Activated naive CD8-positive, alpha-beta T cell treated with anti-CD3 and anti-CD28 coated beads for 36 hours (primary cell): Measurements from ENCODE around the gene GPRC5B. TPM values are rescaled to one million over a fixed set of nuclear protein-coding genes. Genes with fewer than 3 reads are reported as not detected.

Experiments used
- DNase-seq: peaks from one replicate; pipeline ENCODE4 v3.0.0; 2021
- H3K27ac Mint-ChIP-seq: one replicate; pipeline ENCODE4 v1.8.0; 2022; ENCODE audit warnings: mild to moderate bottlenecking, moderate library complexity, mixed read lengths
- H3K27me3 Mint-ChIP-seq: one replicate; pipeline ENCODE4 v1.8.0; 2022; ENCODE audit warnings: mild to moderate bottlenecking, mixed read lengths
- H3K36me3 Mint-ChIP-seq: one replicate; pipeline ENCODE4 v1.8.0; 2021; ENCODE audit warnings: mild to moderate bottlenecking, mixed read lengths
- H3K4me1 Mint-ChIP-seq: one replicate; pipeline ENCODE4 v1.8.0; 2021; ENCODE audit warnings: mixed read lengths
- H3K4me3 Mint-ChIP-seq: one replicate; pipeline ENCODE4 v1.8.0; 2022; ENCODE audit warnings: mild to moderate bottlenecking, moderate library complexity, mixed read lengths
- H3K9me3 Mint-ChIP-seq: one replicate; pipeline ENCODE4 v1.8.0; 2022; ENCODE audit warnings: mixed read lengths
- total RNA-seq, 2 experiments: library from RNA; stranded (reverse); gene quantifications; one replicate each; pipeline ENCODE4 v1.2.3, GENCODE V29; 2021

Gene GPRC5B
- total RNA-seq, 2 experiments from 2014 or later: 0.14 to 0.30 TPM

DNA sequence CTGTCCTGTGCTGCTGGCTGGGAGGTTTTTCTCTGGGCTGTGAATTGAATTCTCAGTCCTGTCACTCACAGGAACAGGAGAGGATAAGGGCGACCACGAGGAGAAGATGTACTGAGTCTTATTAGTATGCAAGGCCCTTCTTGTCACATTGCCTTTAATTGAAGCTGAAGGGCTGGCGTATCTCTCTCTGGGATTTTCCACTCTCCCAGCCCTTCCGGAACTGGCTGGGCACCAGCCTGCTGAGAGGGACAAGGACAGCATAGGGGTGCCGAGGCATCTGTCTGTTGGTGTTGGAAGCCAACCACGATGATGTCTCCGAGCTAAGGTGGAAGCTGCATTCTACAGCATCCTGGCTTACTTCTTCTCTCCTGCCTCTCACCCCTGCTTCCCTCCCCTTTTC lies 33.2 kb downstream of the GPRC5B start:
- no peak for DNase-seq
- H3K4me3 Mint-ChIP-seq: no peak overlapping the region
- H3K27me3 Mint-ChIP-seq: no peaks in the 10 kb centered on the region
- H3K9me3 Mint-ChIP-seq: no peaks in the 10 kb centered on the region
- no peaks in the 10 kb centered on the region for H3K4me1 Mint-ChIP-seq
- H3K36me3 Mint-ChIP-seq: no peaks in the 10 kb centered on the region
- H3K27ac Mint-ChIP-seq: no peak overlapping the region

DNA sequence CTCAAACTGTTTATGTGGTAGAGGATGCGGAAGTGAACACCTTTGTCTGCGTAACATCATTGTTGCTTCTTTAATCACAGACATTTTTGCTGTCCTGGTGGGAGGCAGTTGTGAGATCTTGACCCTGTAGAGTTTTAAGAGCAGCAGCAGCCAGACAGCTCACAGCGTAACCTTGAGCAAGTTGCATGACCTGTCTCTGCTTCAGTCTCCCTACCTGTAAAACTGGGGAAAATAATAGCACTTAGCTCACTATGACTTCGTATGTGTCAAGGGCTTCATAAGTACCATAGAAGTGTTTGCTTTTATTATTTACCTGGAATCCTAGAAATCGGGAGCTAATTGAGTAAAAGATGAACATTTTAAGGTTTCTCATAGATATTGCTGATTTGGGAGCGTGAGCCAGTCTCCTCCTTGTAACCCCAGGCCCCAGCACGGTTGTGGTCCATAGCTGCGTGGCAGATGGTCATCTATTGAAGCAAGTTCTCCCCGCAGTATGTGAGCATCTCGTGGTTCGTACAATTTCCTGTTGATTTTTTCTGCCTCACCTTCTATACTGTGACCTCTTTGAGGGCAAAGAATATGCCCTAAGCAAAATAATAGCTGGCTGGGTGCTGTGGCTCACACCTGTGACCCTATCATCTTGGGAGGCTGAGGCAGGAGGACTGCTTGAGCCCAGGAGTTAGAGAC lies 34.4 kb downstream of the GPRC5B start:
- Mint-ChIP-seq H3K36me3 (no peaks in the 10 kb centered on the region), H3K4me3 (no peak overlapping the region), H3K27me3 (no peaks in the 10 kb centered on the region), H3K27ac (no peak overlapping the region), H3K4me1 (no peaks in the 10 kb centered on the region), H3K9me3 (no peaks in the 10 kb centered on the region)
- DNase-seq: no peak

DNA sequence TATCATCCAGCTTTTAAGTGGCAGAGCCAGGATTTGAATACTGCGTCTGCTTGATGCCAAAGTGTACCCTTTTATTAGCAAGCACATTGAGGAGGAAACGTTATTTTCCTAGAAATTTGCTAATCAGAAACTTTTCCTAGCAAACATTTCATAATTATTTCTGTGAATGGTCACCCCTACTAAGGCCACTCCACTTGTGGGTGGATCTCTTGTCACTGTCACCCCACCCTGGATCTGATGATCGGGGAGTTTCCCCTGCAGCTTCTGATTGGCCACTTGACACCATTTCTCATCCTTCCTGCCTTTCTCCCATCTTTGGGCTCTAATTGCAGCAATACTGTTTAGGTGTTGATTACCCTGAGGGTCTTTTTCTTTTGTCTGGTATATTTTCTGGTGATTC lies 35.9 kb downstream of the GPRC5B start:
- Mint-ChIP-seq H3K9me3 (no peaks in the 10 kb centered on the region), H3K27ac (no peak overlapping the region), H3K4me3 (no peak overlapping the region), H3K4me1 (no peaks in the 10 kb centered on the region), H3K27me3 (no peaks in the 10 kb centered on the region), H3K36me3 (no peaks in the 10 kb centered on the region)
- no peak for DNase-seq

- DNase-seq: no peak
- H3K4me3 Mint-ChIP-seq: no peak overlapping the region
- no peaks in the 10 kb centered on the region for H3K9me3 Mint-ChIP-seq
- no peaks in the 10 kb centered on the region for H3K27me3 Mint-ChIP-seq
- H3K4me1 Mint-ChIP-seq: no peaks in the 10 kb centered on the region
- no peaks in the 10 kb centered on the region for H3K36me3 Mint-ChIP-seq
- no peak overlapping the region for H3K27ac Mint-ChIP-seq
Observed at GRCh38 chr16:19846436-19846835, 38.2 kb downstream of the GPRC5B start.

DNA sequence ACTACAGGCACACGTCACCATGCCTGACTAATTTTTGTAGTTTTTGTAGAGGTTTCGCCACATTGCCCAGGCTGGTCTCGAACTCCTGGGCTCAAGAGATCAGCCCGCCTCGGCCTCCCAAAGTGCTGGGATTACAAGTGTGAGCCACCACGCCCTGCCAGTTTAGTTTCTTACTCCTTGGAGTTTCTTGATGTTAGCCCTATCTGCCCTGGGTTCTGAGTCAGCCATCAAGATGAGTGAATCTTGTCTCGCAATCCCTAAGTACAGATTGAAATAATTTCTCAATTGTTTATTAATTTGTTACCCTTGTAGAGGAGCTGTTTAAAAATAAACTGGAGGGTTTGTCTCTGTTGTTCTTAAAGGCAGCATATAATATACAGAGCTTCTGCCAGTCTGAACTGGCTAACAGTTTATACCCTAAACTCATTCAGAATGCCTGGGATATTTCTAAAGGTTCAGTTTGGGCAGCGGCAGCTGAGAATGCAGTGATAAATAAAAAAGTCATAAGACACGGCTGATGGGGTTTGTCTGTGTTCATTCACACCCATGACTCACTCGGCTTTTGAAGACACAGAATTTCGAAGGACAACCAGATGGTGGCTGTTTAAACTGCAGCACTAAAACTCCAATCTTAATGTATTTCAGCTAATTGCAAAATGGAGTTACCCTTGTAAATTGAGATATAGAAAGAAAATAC lies 39.6 kb downstream of the GPRC5B start:
- no peaks in the 10 kb centered on the region for H3K4me1 Mint-ChIP-seq
- no peak overlapping the region for H3K4me3 Mint-ChIP-seq
- H3K27me3 Mint-ChIP-seq: no peaks in the 10 kb centered on the region
- H3K9me3 Mint-ChIP-seq: no peaks in the 10 kb centered on the region
- DNase-seq: no peak
- H3K36me3 Mint-ChIP-seq: no peaks in the 10 kb centered on the region
- no peak overlapping the region for H3K27ac Mint-ChIP-seq

DNA sequence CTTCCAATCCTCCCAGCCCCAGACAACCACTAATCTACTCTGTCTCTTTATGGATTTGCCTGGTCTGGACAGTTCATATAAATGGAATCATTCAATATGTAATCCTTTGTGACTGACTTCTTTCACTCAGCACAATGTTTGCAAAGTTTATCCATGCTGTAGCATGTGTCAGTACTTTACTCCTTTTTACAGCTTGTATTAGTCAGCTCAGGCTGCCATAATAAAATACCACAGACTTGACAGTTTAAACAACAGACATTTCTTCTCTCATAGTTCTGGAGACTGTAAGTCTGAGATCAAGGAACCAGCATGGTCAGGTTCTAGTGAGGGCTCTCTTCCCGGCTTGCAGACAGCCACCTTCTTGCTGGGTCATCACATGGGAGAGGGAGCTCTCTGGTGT lies 41.3 kb downstream of the GPRC5B start:
- Mint-ChIP-seq H3K36me3 (no peaks in the 10 kb centered on the region), H3K27me3 (no peaks in the 10 kb centered on the region), H3K4me3 (no peak overlapping the region), H3K9me3 (no peaks in the 10 kb centered on the region), H3K27ac (no peak overlapping the region), H3K4me1 (no peaks in the 10 kb centered on the region)
- no peak for DNase-seq

DNA sequence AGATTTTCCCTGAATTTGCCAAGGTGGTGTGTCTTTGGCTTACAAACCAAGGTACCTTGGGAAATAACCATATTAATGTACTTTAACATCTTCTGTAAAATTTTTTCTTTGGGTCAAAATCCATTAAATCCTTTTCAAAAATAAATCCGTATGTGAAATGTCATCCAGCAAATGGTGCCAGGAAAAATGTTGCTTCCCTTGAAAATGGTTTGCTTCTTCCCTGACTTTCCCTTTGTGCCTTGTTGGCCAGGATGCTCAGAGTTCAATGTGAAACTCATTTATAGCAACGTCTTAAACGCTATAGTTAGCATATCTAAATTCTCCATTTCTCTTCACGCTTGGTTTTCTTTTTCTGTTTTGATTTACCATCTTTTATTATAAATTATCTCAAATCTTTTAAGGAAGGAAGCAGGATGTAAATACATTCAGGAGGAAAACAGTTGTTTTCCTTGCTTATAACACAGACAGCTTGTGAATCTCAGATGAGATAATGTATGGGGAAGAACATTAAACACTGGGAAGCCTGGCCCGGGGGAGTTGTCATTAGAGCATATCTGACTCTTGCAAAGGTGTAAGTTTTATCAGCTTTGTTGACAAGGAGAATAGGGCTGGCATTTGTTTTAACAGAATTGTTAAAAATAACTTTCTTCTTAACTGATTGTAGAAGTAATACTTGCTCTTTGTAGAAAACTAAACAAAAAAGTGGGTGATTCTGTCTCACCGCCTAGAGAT lies 42.1 kb downstream of the GPRC5B start:
- Mint-ChIP-seq H3K27ac (no peak overlapping the region), H3K9me3 (no peaks in the 10 kb centered on the region), H3K4me3 (no peak overlapping the region), H3K27me3 (no peaks in the 10 kb centered on the region), H3K4me1 (no peaks in the 10 kb centered on the region), H3K36me3 (no peaks in the 10 kb centered on the region)
- DNase-seq: no peak

DNA sequence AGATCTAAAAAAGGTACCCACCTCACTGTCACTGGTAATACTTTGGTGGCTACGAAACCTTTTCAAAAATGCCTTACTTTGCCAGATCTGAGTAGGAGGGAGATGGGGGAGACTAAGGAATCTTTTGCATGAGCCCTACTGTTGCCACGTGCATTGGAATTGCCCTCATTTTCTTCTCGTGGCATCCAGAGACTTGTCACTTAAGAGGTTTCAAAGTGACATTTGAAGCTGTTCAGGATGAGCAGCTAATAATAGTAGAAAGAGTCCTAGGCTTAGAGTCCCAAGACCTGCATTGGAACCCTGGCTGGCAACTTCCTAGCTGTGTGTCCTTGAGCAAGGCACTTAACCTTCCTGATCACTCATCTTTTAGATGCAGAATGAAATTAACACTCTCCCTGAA lies 43.5 kb downstream of the GPRC5B start:
- Mint-ChIP-seq H3K4me1 (no peaks in the 10 kb centered on the region), H3K4me3 (no peak overlapping the region), H3K36me3 (no peaks in the 10 kb centered on the region), H3K27ac (no peak overlapping the region), H3K9me3 (no peaks in the 10 kb centered on the region), H3K27me3 (no peaks in the 10 kb centered on the region)
- no peak for DNase-seq

DNA sequence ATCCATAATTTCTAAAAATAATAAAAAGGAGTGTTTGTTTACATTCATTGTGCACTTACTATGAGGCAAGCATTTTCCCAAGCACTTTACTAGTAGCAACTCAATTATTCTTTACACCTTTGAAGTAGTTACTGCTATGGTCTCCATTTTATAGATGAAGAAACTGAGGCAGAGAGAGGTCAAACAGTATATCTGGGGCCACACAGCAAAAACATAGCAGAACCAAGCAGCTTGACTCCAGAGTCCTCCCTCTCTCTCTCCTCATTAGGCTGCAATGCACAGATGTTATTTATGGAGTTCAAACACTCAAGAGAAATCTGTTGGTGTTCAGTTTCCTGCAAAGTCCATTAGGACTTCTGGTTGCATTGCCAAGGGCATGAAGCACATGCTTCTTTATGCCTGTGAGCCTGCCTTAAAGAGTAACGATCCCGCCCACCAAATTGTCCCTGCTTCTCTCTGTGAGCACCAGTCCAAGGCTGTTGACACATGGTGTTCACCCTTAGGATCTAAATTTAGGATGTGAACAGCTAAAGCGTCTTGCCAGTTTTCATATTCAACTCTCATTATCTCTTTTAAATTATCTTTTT lies 44.0 kb downstream of the GPRC5B start:
- DNase-seq: no peak
- no peaks in the 10 kb centered on the region for H3K9me3 Mint-ChIP-seq
- H3K4me3 Mint-ChIP-seq: no peak overlapping the region
- H3K27me3 Mint-ChIP-seq: no peaks in the 10 kb centered on the region
- H3K27ac Mint-ChIP-seq: no peak overlapping the region
- no peaks in the 10 kb centered on the region for H3K4me1 Mint-ChIP-seq
- no peaks in the 10 kb centered on the region for H3K36me3 Mint-ChIP-seq

DNA sequence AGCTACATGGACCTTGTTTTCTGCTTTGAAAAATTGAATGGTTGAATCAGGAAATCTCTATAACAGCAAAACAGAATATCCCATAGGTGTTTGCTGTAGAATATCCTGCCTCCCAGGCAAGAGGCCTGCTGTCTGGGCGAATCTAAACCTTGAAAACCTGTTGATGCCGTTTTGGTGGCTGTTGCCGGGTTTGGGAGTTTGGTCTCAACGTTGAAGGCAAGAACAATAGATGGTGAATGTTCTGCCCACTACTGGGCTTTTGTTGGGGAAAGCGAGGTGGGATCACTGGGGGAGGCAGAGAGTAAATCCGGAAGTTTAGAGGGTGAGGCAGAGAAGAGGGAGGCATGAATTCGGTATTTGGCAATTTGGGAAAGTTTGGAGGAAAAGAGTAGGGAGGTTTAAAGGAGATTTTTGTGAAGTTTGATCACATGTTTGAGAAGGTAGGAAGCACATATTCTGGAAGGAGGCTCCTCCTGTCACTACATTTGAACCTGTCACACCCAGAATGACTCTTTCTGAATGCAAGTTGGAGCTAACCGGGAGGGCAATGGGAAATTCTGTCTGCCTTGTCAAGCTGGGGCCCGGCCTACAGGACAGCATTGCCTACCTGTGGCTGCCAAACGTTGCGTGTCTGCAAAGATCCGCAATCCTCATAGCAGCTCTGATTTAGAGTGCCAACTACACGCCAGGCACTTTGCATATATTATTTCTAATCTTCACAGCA lies 46.5 kb downstream of the GPRC5B start:
- Mint-ChIP-seq H3K27ac (no peak overlapping the region), H3K36me3 (no peaks in the 10 kb centered on the region), H3K4me3 (no peak overlapping the region), H3K27me3 (no peaks in the 10 kb centered on the region), H3K9me3 (no peaks in the 10 kb centered on the region), H3K4me1 (no peaks in the 10 kb centered on the region)
- no peak for DNase-seq

- Mint-ChIP-seq H3K4me1 (no peaks in the 10 kb centered on the region), H3K4me3 (no peak overlapping the region), H3K27ac (no peak overlapping the region), H3K36me3 (no peaks in the 10 kb centered on the region), H3K27me3 (no peaks in the 10 kb centered on the region), H3K9me3 (no peaks in the 10 kb centered on the region)
- DNase-seq: no peak
Observed at GRCh38 chr16:19837331-19837980, 47.2 kb downstream of the GPRC5B start.

- H3K4me1 Mint-ChIP-seq: no peaks in the 10 kb centered on the region
- no peak overlapping the region for H3K27ac Mint-ChIP-seq
- no peaks in the 10 kb centered on the region for H3K9me3 Mint-ChIP-seq
- H3K27me3 Mint-ChIP-seq: no peaks in the 10 kb centered on the region
- DNase-seq: no peak
- H3K36me3 Mint-ChIP-seq: no peaks in the 10 kb centered on the region
- H3K4me3 Mint-ChIP-seq: no peak overlapping the region
Observed at GRCh38 chr16:19835968-19836421, 48.7 kb downstream of the GPRC5B start.

- H3K27me3 Mint-ChIP-seq: no peaks in the 10 kb centered on the region
- DNase-seq: no peak
- no peaks in the 10 kb centered on the region for H3K9me3 Mint-ChIP-seq
- no peaks in the 10 kb centered on the region for H3K36me3 Mint-ChIP-seq
- H3K4me3 Mint-ChIP-seq: no peak overlapping the region
- no peaks in the 10 kb centered on the region for H3K4me1 Mint-ChIP-seq
- H3K27ac Mint-ChIP-seq: no peak overlapping the region
Observed at GRCh38 chr16:19835196-19835595, 49.5 kb downstream of the GPRC5B start.

- DNase-seq: no peak
- Mint-ChIP-seq H3K36me3 (no peaks in the 10 kb centered on the region), H3K27me3 (no peaks in the 10 kb centered on the region), H3K4me3 (no peak overlapping the region), H3K9me3 (no peaks in the 10 kb centered on the region), H3K27ac (no peak overlapping the region), H3K4me1 (no peaks in the 10 kb centered on the region)
Observed at GRCh38 chr16:19833581-19833980, 51.1 kb downstream of the GPRC5B start.
